Measurements from ENCODE around the gene FNTB.
"Not testable (repeated sequence)": the region's sequence is repeated elsewhere in the genome, so short reads cannot be mapped to it uniquely, and the experiment has no call there.

FNTB gene

GRCh38 chr14:65019944-65020566, 33.4 kb downstream of the FNTB start:
- DNase-seq = peak; percentile 66

GRCh38 chr14:65024957-65025356, 38.3 kb downstream of the FNTB start:
- no peak for DNase-seq

DNA sequence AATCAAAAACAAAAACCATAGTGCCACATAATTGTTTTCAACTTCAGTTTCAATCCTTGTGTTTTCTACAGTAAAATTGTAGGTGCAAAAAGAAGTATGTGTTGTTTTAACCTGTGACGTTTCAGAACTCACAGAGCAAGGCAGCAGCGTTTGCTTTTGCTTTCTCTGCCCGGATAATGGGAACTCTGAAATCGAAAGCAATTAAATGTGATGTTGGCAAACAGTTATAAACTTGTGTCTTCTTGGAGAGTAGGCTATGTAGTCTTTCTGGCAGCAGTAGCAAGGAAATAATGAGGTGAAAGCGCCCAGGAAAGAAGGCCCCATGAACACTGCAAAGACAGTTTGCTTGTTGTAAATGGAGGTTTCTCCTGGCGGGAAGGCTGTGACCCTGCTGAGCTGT, 39.1 kb downstream of the FNTB start:
- DNase-seq = no peak

- DNase-seq = no peak
Measured at GRCh38 chr14:65026526-65026925, 39.8 kb downstream of the FNTB start.

GRCh38 chr14:65027127-65027799, 40.6 kb downstream of the FNTB start:
- no peak for DNase-seq

- DNase-seq = no peak
Measured at GRCh38 chr14:65028937-65029336, 42.2 kb downstream of the FNTB start.

DNA sequence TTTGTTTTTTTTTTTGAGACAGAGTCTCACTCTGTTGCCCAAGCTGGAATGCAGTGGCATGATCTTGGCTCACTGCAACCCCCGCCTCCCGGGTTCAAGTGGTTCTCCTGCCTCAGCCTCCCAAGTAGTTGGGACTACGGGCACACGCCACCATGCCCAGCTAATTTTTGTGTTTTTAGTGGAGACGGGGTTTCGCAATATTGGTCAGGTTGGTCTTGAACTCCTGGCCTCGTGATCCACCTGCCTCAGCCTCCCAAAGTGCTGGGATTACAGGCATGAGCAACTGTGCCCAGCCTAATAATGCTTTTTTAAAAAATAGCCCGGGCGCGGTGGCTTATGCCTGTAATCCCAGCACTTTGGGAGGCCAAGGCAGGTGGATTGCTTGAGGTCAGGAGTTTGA, 44.6 kb downstream of the FNTB start:
- not testable (repeated sequence) for DNase-seq

DNA sequence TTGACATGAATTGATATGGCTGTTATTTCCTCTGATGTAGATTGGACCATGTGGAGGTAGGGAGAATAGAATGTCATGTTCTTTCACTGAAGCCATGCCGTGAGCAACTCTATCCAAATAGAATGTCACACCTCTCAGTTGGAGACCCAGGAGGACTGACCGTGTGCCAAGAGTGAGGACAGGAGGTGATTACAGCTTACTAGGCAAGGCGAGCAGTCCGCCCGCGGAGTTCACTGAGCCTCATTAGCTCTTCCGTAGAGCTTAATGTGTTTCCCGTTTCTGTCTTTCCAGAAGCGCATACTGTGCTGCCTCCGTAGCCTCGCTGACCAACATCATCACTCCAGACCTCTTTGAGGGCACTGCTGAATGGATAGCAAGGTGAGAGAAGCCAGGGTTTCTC, 45.6 kb downstream of the FNTB start:
- no peak for DNase-seq

DNA sequence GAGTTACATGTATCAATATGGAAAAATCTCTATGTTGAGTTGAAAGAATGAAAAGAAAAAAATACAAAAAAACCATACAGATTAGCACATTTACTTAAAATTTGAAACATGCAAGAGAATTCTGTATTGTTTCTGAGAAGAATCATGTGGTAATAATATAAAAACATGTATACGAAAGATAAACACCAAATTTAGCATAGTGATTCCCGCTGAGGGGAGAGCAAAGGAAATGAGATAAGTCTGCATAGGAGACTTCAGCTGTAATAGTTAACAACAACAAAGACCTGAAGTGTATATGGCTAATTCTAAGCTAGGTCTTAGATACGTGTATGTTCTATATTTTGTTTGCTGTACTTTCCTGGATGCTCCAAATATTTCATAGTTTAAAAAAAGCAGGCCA, 46.5 kb downstream of the FNTB start:
- DNase-seq = no peak

DNA sequence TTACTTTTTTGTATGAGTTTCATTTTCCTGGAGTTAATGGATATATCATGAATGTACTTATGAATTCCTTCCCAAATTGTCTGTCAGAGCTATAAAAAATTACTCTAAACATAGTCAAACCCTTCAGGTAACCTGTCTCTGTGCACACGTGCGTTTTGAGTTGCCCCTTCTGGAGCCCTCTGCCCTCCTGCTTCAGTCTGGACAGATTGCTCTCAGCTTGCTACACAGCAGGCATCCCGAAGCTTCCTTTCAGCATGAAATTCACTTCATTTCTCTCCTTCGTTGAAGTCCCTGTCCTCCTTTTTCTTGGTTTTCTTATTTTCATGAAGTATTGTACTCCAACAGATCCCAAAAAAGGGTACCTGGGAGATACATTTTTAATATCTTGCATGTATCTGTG, 47.3 kb downstream of the FNTB start:
- no peak for DNase-seq

- DNase-seq = no peak
Measured at GRCh38 chr14:65035049-65035448, 48.4 kb downstream of the FNTB start.

GRCh38 chr14:65038966-65039365, 52.3 kb downstream of the FNTB start:
- DNase-seq = no peak

GRCh38 chr14:65040666-65041433, 54.2 kb downstream of the FNTB start:
- no peak for DNase-seq

- DNase-seq = no peak
Measured at GRCh38 chr14:65041434-65041915, 54.8 kb downstream of the FNTB start.

- DNase-seq = no peak
Measured at GRCh38 chr14:65042296-65042695, 55.6 kb downstream of the FNTB start.

- no peak for DNase-seq
Measured at GRCh38 chr14:65042731-65043372, 56.2 kb downstream of the FNTB start.

- DNase-seq = no peak
Measured at GRCh38 chr14:65043893-65044595, 57.3 kb downstream of the FNTB start.

GRCh38 chr14:65044596-65044959, 57.9 kb downstream of the FNTB start:
- no peak for DNase-seq

- DNase-seq = no peak
Measured at GRCh38 chr14:65045006-65045405, 58.3 kb downstream of the FNTB start.

DNA sequence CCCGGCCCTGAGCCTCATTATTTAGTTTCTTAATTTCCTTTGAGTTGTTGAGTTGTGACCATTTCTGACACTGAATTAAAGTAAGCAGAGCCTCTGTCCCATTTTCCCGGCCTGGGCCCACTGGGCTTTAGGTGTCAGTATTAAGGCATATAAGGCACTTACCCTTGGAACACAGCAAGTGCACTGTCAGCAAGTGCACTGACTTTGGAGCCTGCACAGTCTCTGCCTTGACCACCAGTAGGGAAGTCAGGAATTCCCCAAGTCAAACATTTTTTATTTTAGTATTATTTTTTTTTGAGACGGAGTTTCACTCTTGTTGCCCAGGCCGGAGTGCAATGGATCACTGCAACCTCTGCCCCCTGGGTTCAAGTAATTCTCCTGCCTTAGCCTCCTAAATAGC, 59.0 kb downstream of the FNTB start:
- no peak for DNase-seq

- DNase-seq = no peak
Measured at GRCh38 chr14:65052832-65053231, 66.1 kb downstream of the FNTB start.

GRCh38 chr14:65053466-65053865, 66.8 kb downstream of the FNTB start:
- DNase-seq = no peak

All from NCI-H1092 treated with DMSO at 0.1 percent for 48 hours (cell line).